Measurements from ENCODE around the gene DTX3. TPM values are rescaled to one million over a fixed set of nuclear protein-coding genes. Genes with fewer than 3 reads are reported as not detected.

Gene DTX3
- total RNA-seq, 1 experiment from 2014 or later = 67.5 TPM

DNA sequence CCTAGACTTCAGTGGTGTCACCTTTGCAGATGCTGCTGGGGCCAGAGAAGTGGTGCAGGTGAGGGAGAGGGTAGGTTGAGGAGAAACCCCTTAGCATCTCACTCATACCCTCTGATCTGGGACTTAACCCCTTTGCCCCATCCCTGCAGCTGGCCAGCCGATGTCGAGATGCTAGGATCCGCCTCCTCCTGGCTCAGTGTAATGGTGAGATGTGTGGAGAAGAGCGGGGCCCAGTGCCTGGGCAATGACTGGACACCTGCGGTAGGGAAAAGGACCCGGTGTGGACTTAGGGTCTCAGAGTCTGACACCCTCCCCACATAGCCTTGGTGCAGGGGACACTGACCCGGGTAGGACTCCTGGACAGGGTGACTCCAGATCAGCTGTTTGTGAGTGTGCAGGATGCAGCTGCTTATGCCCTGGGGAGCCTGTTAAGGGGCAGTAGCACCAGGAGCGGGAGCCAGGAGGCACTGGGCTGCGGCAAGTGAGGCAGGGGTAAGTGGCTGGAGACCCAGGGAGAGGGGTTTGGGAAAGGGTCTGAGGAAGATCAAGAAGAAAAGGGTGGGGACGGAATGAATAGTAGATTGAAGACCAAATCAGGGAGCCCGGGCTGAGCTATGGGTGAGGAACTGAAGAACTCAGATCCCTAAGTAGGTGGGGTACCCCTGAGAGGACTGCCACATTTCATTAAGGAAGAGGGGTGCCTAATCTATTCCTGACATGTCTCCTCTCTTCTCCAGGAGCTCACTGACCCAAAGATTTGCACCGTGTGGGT, 20.8 kb downstream of the DTX3 start:
- Histone ChIP-seq H3K27me3 (ENCODE audit: insufficient read depth, low read length) (peaks cover 94% of the 10 kb centered on the region), H2AK5ac (ENCODE audit: insufficient read length, low read length) (no peak overlapping the region), H3K27ac (ENCODE audit: insufficient read length, low read depth, low read length) (no peak overlapping the region), H4K8ac (replicated peaks; ENCODE audit: insufficient read length, low read depth, low read length) (no peak overlapping the region), H3K18ac (ENCODE audit: insufficient read length, low read depth, low read length) (no peak overlapping the region), H3T11ph (ENCODE audit: low read length) (no peak overlapping the region), H4K20me1 (ENCODE audit: control insufficient read depth, insufficient read depth, insufficient read length) (no peaks in the 10 kb centered on the region), H3K23ac (ENCODE audit: insufficient read length, low read depth, low read length) (no peak overlapping the region), H2BK15ac (ENCODE audit: low read depth, low read length) (no peak overlapping the region), H3K14ac (ENCODE audit: insufficient read depth, low read length) (no peak overlapping the region), H3K9ac (ENCODE audit: extremely low read depth, insufficient read length, low read length) (no peak overlapping the region), H3K23me2 (ENCODE audit: insufficient read length, low read depth, low read length, poor library complexity, severe bottlenecking) (peaks cover 15% of the 10 kb centered on the region), H2BK120ac (ENCODE audit: low read depth, low read length, poor library complexity, severe bottlenecking) (no peak overlapping the region), H2BK20ac (ENCODE audit: low read depth, low read length, poor library complexity, severe bottlenecking) (no peak overlapping the region), H4K5ac (ENCODE audit: insufficient read length, low read depth, low read length) (no peak overlapping the region), H3K79me1 (ENCODE audit: insufficient read depth, low read depth, low read length, poor library complexity, severe bottlenecking) (no peaks in the 10 kb centered on the region), H4K91ac (ENCODE audit: insufficient read length, low read depth, low read length) (no peak overlapping the region), H3K4ac (ENCODE audit: low read depth, low read length) (no peak overlapping the region), H3K4me2 (ENCODE audit: insufficient read depth, insufficient read length, low read length) (no peak overlapping the region), H3K4me1 (ENCODE audit: insufficient read depth, low read length) (no peaks in the 10 kb centered on the region), H2BK5ac (ENCODE audit: insufficient read length, low read length) (no peak overlapping the region), H2BK12ac (ENCODE audit: insufficient read length, low read depth, low read length) (no peak overlapping the region), H3K56ac (ENCODE audit: insufficient read length, low read depth, low read length) (no peak overlapping the region), H3K9me3 (ENCODE audit: control insufficient read depth, low read depth, low read length) (no peaks in the 10 kb centered on the region), H2AFZ (ENCODE audit: low read length) (no peak overlapping the region), H3K79me2 (ENCODE audit: insufficient read depth, low read length) (no peaks in the 10 kb centered on the region)
- H3K9me3 Mint-ChIP-seq = peaks cover 0 to 4% of the 10 kb centered on the region in 2 experiments; a peak in 2 of 5 replicates
- no CpG with 5 or more reads among the region's 12 CpGs for WGBS (ENCODE audit: extremely low coverage, insufficient read length, low lambda C conversion rate)
- no peak overlapping the region for H3K27ac Mint-ChIP-seq
- no peak overlapping the region for H3K4me3 Mint-ChIP-seq
- TF ChIP-seq, protein P1, sequence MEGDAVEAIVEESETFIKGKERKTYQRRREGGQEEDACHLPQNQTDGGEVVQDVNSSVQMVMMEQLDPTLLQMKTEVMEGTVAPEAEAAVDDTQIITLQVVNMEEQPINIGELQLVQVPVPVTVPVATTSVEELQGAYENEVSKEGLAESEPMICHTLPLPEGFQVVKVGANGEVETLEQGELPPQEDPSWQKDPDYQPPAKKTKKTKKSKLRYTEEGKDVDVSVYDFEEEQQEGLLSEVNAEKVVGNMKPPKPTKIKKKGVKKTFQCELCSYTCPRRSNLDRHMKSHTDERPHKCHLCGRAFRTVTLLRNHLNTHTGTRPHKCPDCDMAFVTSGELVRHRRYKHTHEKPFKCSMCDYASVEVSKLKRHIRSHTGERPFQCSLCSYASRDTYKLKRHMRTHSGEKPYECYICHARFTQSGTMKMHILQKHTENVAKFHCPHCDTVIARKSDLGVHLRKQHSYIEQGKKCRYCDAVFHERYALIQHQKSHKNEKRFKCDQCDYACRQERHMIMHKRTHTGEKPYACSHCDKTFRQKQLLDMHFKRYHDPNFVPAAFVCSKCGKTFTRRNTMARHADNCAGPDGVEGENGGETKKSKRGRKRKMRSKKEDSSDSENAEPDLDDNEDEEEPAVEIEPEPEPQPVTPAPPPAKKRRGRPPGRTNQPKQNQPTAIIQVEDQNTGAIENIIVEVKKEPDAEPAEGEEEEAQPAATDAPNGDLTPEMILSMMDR (conservative IDR thresholded peaks at IDR 0.05) = no peak
- no peak for DNase-seq
- H3K27me3 Mint-ChIP-seq (ENCODE audit: low read depth) = peaks cover 97% of the 10 kb centered on the region
- H3K36me3 Mint-ChIP-seq (ENCODE audit: insufficient read depth in 1 of 3, low read depth in 3 of 3) = no peaks in the 10 kb centered on the region; a peak in 3 of 7 replicates
- peaks cover 17 to 37% of the 10 kb centered on the region in 2 experiments for H3K4me1 Mint-ChIP-seq
